B cell (primary cell): Measurements from ENCODE around the gene PPP1R10. TPM values are rescaled to one million over a fixed set of nuclear protein-coding genes. Genes with fewer than 3 reads are reported as not detected.
A peak's percentile ranks its signal among the peaks of the same experiment; 100 is the strongest.

ENCODE experiments used
- ATAC-seq: fragments of 200-7000 bp; cut with Tn5 transposase; one replicate; pipeline ENCODE4 v1.10.0; 2021; ENCODE audit warnings: low read depth, mild to moderate bottlenecking, moderate number of reproducible peaks, moderate library complexity
- CTCF ChIA-PET: fragments of 350-600 bp; sonication (Branson Sonifier 250); formaldehyde crosslinking; loops from one replicate; lab custom pipeline; 2021; ENCODE audit warnings: antibody characterized with exemption, inconsistent platforms; lab: Charles Lee
- POLR2A ChIA-PET: fragments of 350-600 bp; sonication (Branson Sonifier 250); formaldehyde crosslinking; loops from one replicate; lab custom pipeline; 2021; ENCODE audit warnings: antibody characterized with exemption; lab: Charles Lee
- DNase-seq: peaks from one replicate; pipeline ENCODE4 v3.0.0; 2013
- H2AFZ ChIP-seq: 2 replicates; pipeline ENCODE4 v1.6.1; 2012; ENCODE audit warnings: mild to moderate bottlenecking, low read depth, low read length; ENCODE audit not compliant: insufficient read depth, poor library complexity, severe bottlenecking
- H3K27ac ChIP-seq, 2 donors: 1 replicate in 1 of 2; 2 replicates in 1 of 2; pipeline ENCODE4 v1.5.1; 2012 to 2013; ENCODE audit warnings: low read length in 2 of 2, mild to moderate bottlenecking in 2 of 2, moderate library complexity in 1 of 2
- H3K27me3 ChIP-seq, 4 experiments: fragments of 200-600 bp in 1 of 4; sonication (generic) in 1 of 4; replicated peaks in 1 of 4; 1 replicate in 2 of 4; 2 replicates in 2 of 4; pipeline versions ENCODE4 v1.6.1 to v1.7.0; 2013 to 2016; ENCODE audit warnings: low read length in 3 of 4, mild to moderate bottlenecking in 2 of 4, mixed read lengths in 1 of 4, moderate library complexity in 1 of 4; ENCODE audit not compliant: insufficient read depth in 4 of 4, control insufficient read depth in 3 of 4; ENCODE audit errors: control extremely low read depth in 1 of 4
- H3K36me3 ChIP-seq, 2 experiments: replicated peaks in 1 of 2; 1 replicate in 1 of 2; 2 replicates in 1 of 2; pipeline versions ENCODE4 v1.6.1 to v1.7.1; 2013; ENCODE audit warnings: low read length in 1 of 2; ENCODE audit not compliant: insufficient read depth in 2 of 2, control insufficient read depth in 1 of 2; ENCODE audit errors: control extremely low read depth in 1 of 2, extremely low read depth in 1 of 2
- H3K4me1 ChIP-seq, 2 donors: fragments of 200-600 bp in 1 of 2; sonication (generic) in 1 of 2; 1 replicate in 1 of 2; 2 replicates in 1 of 2; pipeline versions ENCODE4 v1.5.1 to v1.6.1; 2013 to 2017; ENCODE audit warnings: low read length in 2 of 2; ENCODE audit not compliant: control insufficient read depth in 2 of 2, insufficient read depth in 2 of 2
- H3K4me2 ChIP-seq: replicated peaks from 2 replicates; pipeline ENCODE3; 2012; ENCODE audit warnings: mild to moderate bottlenecking, low read depth, low read length; ENCODE audit not compliant: poor library complexity, severe bottlenecking
- H3K4me3 ChIP-seq, 5 experiments: fragments of 200-600 bp in 1 of 5; sonication (generic) in 1 of 5; 1 replicate in 3 of 5; 2 replicates in 2 of 5; pipeline versions ENCODE4 v1.5.1 to v1.7.0; 2011 to 2016; ENCODE audit warnings: low read length in 4 of 5, mild to moderate bottlenecking in 4 of 5, low read depth in 2 of 5, control low read depth in 1 of 5, moderate library complexity in 1 of 5; ENCODE audit not compliant: insufficient read depth in 1 of 5; ENCODE audit errors: control extremely low read depth in 1 of 5, extremely low read depth in 1 of 5
- H3K79me2 ChIP-seq: fragments of 200-600 bp; sonication (generic); one replicate; pipeline ENCODE4 v1.6.0; 2016; ENCODE audit warnings: low read length; ENCODE audit not compliant: control insufficient read depth, insufficient read depth
- H3K9ac ChIP-seq: fragments of 200-600 bp; sonication (generic); 2 replicates; pipeline ENCODE4 v1.6.1; 2017; ENCODE audit warnings: mild to moderate bottlenecking, low read length, moderate library complexity
- H3K9me3 ChIP-seq, 3 donors: one replicate each; pipeline versions ENCODE4 v1.6.1 to v1.7.1; 2013; ENCODE audit warnings: low read length in 2 of 3; ENCODE audit not compliant: control insufficient read depth in 2 of 3, insufficient read depth in 1 of 3; ENCODE audit errors: control extremely low read depth in 1 of 3
- H4K20me1 ChIP-seq: 2 replicates; pipeline ENCODE4 v1.6.0; 2012; ENCODE audit warnings: mild to moderate bottlenecking, low read length; ENCODE audit not compliant: insufficient read depth, control insufficient read depth, poor library complexity, severe bottlenecking
- H3K27ac Mint-ChIP-seq: one replicate; pipeline ENCODE4 v1.8.0; 2021; ENCODE audit warnings: mixed read lengths
- H3K27me3 Mint-ChIP-seq: one replicate; pipeline ENCODE4 v1.8.0; 2021; ENCODE audit warnings: mixed read lengths
- H3K4me1 Mint-ChIP-seq: one replicate; pipeline ENCODE4 v1.8.0; 2021; ENCODE audit warnings: mixed read lengths
- H3K4me3 Mint-ChIP-seq: one replicate; pipeline ENCODE4 v1.8.0; 2021; ENCODE audit warnings: mixed read lengths
- H3K9me3 Mint-ChIP-seq: one replicate; pipeline ENCODE4 v1.8.0; 2022; ENCODE audit warnings: mixed read lengths; ENCODE audit not compliant: insufficient read depth
- CTCF ChIP-seq: fragments of 200-600 bp; IDR thresholded peaks from one replicate; pipeline ENCODE4 v1.8.0; 2022; ENCODE audit warnings: antibody characterized with exemption, mild to moderate bottlenecking
- EZH2 ChIP-seq: IDR thresholded peaks from 2 replicates; pipeline ENCODE4 v1.6.1; 2012; ENCODE audit warnings: borderline replicate concordance, low read depth, mild to moderate bottlenecking, moderate library complexity, low read length; ENCODE audit not compliant: insufficient read depth, poor library complexity, severe bottlenecking
- WGBS: methylation state at CpG from one replicate; pipeline ENCODE4 v1.1.5; 2013; ENCODE audit warnings: missing lambda C conversion rate; ENCODE audit not compliant: insufficient coverage; 5-methylcytosine and 5-hydroxymethylcytosine counted together
- intact Hi-C: fragments of 100-400 bp; cut with micrococcal nuclease; formaldehyde crosslinking; loops from one replicate; pipeline ENCODE4 v1.10.0; 2022
- polyA plus RNA-seq: library from polyadenylated mRNA; depleted of rRNA; stranded (reverse); fragments of >200 nt; gene quantifications from 2 replicates; pipeline ENCODE4 v1.2.3, GENCODE V29; 2012
- total RNA-seq, 2 donors: library from RNA; stranded (reverse); fragments of 120-200 nt in 1 of 2; gene quantifications; 1 replicate in 1 of 2; 2 replicates in 1 of 2; pipeline versions ENCODE4 v1.2.3 to v1.2.4, GENCODE V29; 2013 to 2022

The PPP1R10 gene
- total and polyA plus RNA-seq, 2 donors (not counting 1 experiment from before 2014, with no cell fraction given), result 40.7 to 177 TPM

- Histone ChIP-seq H3K9me3 (no peaks in the 10 kb centered on the region), H3K4me2 (no peak overlapping the region), H3K9ac (no peak overlapping the region), H3K4me1 (peaks cover 12 to 18% of the 10 kb centered on the region in 2 donors), H3K36me3 (peaks cover 0 to 52% of the 10 kb centered on the region in 2 experiments), H3K27me3 (no peaks in the 10 kb centered on the region), H4K20me1 (peaks cover 13% of the 10 kb centered on the region), H3K4me3 (no peak overlapping the region), H3K27ac (peak overlapping the region in 1 of 2 donors; percentile 13), H2AFZ (no peak overlapping the region), H3K79me2 (peaks cover 23% of the 10 kb centered on the region)
- intact Hi-C loops, result no loop called here
- ChIA-PET POLR2A (no interaction called here), CTCF (interaction anchor here (0.9 to 1.5 kb wide), 2 partner anchors 22 to 76 kb away, joined by 3 to 4 read pairs; partner anchors contain the start of gene DHX16)
- Mint-ChIP-seq H3K9me3 (no peaks in the 10 kb centered on the region), H3K27me3 (no peaks in the 10 kb centered on the region), H3K4me3 (peak overlapping the region; percentile 54), H3K27ac (peak overlapping the region; percentile 77), H3K4me1 (peaks cover 19% of the 10 kb centered on the region)
- DNase-seq, result no peak
- 55% methylated on average over 8 of the region's 12 CpGs for WGBS
- no peak for ATAC-seq
- TF ChIP-seq EZH2 (no peak), CTCF (no peak)
Observed at GRCh38 chr6:30651143-30651542, 34.1 kb upstream of the PPP1R10 start.
